ENCODE data around the gene CPEB3.

GRCh38 chr10:92218569-92218968 lies 72.3 kb downstream of the CPEB3 start:
- TF ChIP-seq EZH2 (IDR thresholded peaks at IDR 0.05; ENCODE audit: borderline replicate concordance, low read depth, low read length, severe bottlenecking), result no peak
- no peak for TF ChIP-seq CTCF (IDR thresholded peaks at IDR 0.05; ENCODE audit: borderline replicate concordance, extremely low read depth, low read length, poor library complexity, severe bottlenecking)
